HL-60 (cell line): ENCODE results near the gene ZNF814.

Experiments
- GABPA ChIP-seq: IDR thresholded peaks from 2 replicates; pipeline ENCODE4 v1.6.1; 2012; ENCODE audit warnings: low read depth
- POLR2AphosphoS5 ChIP-seq: IDR thresholded peaks from 2 replicates; pipeline ENCODE4 v1.6.1; 2012; ENCODE audit warnings: low read depth
- REST ChIP-seq: IDR thresholded peaks from 2 replicates; pipeline ENCODE4 v1.6.1; 2012; ENCODE audit warnings: low read depth; ENCODE audit not compliant: insufficient replicate concordance
- TF ChIP-seq, protein P1 (sequence below): IDR thresholded peaks from one replicate; pipeline ENCODE4 v1.5.1; 2011; ENCODE audit warnings: low read length, control low read depth, inconsistent platforms; ENCODE audit not compliant: insufficient read depth

DNA sequence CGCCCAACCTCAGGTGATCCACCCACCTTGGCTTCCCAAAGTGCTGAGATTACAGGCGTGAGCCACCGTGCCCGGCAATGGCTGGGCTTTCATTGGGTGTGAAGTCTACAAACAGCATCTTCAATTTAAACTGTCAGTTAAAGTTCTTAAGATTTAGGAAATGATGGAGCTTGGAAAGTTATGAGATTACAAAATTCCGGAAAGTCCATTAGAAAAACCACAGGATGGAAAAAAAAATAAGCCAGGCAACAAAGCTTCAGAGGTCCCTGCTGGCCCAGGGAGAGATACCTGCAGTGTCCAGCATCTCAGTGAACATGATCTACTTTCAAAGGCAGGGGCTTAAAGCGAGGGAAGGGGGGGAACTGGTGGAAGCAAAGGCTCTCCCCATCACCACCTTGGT, 63.3 kb downstream of the ZNF814 start:
- TF ChIP-seq, protein P1, sequence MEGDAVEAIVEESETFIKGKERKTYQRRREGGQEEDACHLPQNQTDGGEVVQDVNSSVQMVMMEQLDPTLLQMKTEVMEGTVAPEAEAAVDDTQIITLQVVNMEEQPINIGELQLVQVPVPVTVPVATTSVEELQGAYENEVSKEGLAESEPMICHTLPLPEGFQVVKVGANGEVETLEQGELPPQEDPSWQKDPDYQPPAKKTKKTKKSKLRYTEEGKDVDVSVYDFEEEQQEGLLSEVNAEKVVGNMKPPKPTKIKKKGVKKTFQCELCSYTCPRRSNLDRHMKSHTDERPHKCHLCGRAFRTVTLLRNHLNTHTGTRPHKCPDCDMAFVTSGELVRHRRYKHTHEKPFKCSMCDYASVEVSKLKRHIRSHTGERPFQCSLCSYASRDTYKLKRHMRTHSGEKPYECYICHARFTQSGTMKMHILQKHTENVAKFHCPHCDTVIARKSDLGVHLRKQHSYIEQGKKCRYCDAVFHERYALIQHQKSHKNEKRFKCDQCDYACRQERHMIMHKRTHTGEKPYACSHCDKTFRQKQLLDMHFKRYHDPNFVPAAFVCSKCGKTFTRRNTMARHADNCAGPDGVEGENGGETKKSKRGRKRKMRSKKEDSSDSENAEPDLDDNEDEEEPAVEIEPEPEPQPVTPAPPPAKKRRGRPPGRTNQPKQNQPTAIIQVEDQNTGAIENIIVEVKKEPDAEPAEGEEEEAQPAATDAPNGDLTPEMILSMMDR: no peak
- no peak for TF ChIP-seq POLR2AphosphoS5
- TF ChIP-seq GABPA: no peak
- no peak for TF ChIP-seq REST
